GM19193 (cell line): ENCODE data around the gene HSPA12A.

Experiments used
- POLR2A ChIP-seq: IDR thresholded peaks from 4 replicates; pipeline ENCODE4 v1.6.1; 2011; ENCODE audit not compliant: insufficient read depth, insufficient read length; ENCODE audit errors: extremely low read depth

Gene HSPA12A

GRCh38 chr10:116668018-116668417, 74.3 kb downstream of the HSPA12A start:
- no peak for TF ChIP-seq POLR2A

- TF ChIP-seq POLR2A = no peak
Observed at GRCh38 chr10:116667484-116667883, 74.9 kb downstream of the HSPA12A start.

GRCh38 chr10:116665541-116666125, 76.7 kb downstream of the HSPA12A start:
- TF ChIP-seq POLR2A = no peak

GRCh38 chr10:116664631-116665030, 77.7 kb downstream of the HSPA12A start:
- no peak for TF ChIP-seq POLR2A

GRCh38 chr10:116663342-116663741, 79.0 kb downstream of the HSPA12A start:
- TF ChIP-seq POLR2A = no peak

- TF ChIP-seq POLR2A = no peak
Observed at GRCh38 chr10:116660860-116661259, 81.5 kb downstream of the HSPA12A start.

- no peak for TF ChIP-seq POLR2A
Observed at GRCh38 chr10:116659049-116659670, 83.2 kb downstream of the HSPA12A start.

GRCh38 chr10:116657863-116658551, 84.4 kb downstream of the HSPA12A start:
- no peak for TF ChIP-seq POLR2A

- no peak for TF ChIP-seq POLR2A
Observed at GRCh38 chr10:116656044-116656443, 86.3 kb downstream of the HSPA12A start.

- no peak for TF ChIP-seq POLR2A
Observed at GRCh38 chr10:116655568-116655967, 86.8 kb downstream of the HSPA12A start.

GRCh38 chr10:116654816-116655215, 87.5 kb downstream of the HSPA12A start:
- TF ChIP-seq POLR2A = no peak

GRCh38 chr10:116653885-116654284, 88.5 kb downstream of the HSPA12A start:
- no peak for TF ChIP-seq POLR2A

- TF ChIP-seq POLR2A = no peak
Observed at GRCh38 chr10:116648903-116649302, 93.5 kb downstream of the HSPA12A start.

- TF ChIP-seq POLR2A = no peak
Observed at GRCh38 chr10:116646502-116646901, 95.9 kb downstream of the HSPA12A start.

- no peak for TF ChIP-seq POLR2A
Observed at GRCh38 chr10:116637830-116638229, 104.5 kb downstream of the HSPA12A start.

- no peak for TF ChIP-seq POLR2A
Observed at GRCh38 chr10:116636976-116637375, 105.4 kb downstream of the HSPA12A start.
